ENCODE results near the gene ATP6V0D1. TPM values are rescaled to one million over a fixed set of nuclear protein-coding genes. Genes with fewer than 3 reads are reported as not detected.

ATP6V0D1 gene
- total and polyA plus RNA-seq, 11 donors = 18.6 to 141 (median 68.5) TPM

GRCh38 chr16:67468731-67469130, 12.2 kb downstream of the ATP6V0D1 start:
- Histone ChIP-seq H3K27me3 (no peaks in the 10 kb centered on the region), H3K4me1 (peaks cover 0 to 80% (median 47%) of the 10 kb centered on the region in 12 donors), H3K4me3 (no peak overlapping the region), H3K27ac (no peak overlapping the region), H3K36me3 (no peaks in the 10 kb centered on the region), H3K9me3 (no peaks in the 10 kb centered on the region)
- ATAC-seq = no peak
- no peak for DNase-seq
- WGBS, 4 donors = 68 to 77% (median 74%) methylated on average over 5 of the region's 5 CpGs
- TF ChIP-seq CTCF (IDR thresholded peaks at IDR 0.05) = no peak
- no peak for TF ChIP-seq POLR2A (IDR thresholded peaks at IDR 0.05)
- intact Hi-C loops (cut with DNase I) = loop anchor here in 7 of 10 donors (2.0 to 10.0 kb wide), 4 partner anchors 41 to 98 kb away; no protein-coding TSS in a partner anchor

- no peaks in the 10 kb centered on the region for H3K36me3 ChIP-seq
- H3K27ac ChIP-seq = no peak overlapping the region
- no peak overlapping the region for H3K4me3 ChIP-seq
- DNase-seq (no peak), ATAC-seq (no peak)
- no peaks in the 10 kb centered on the region for H3K9me3 ChIP-seq
- peaks cover 0 to 93% (median 66%) of the 10 kb centered on the region in 12 donors for H3K4me1 ChIP-seq
- 77 to 83% (median 82%) methylated on average over 6 of the region's 6 CpGs for WGBS, 4 donors
- H3K27me3 ChIP-seq = no peaks in the 10 kb centered on the region
- intact Hi-C loops (cut with DNase I) = loop anchor here in 7 of 10 donors (2.0 to 10.0 kb wide), 4 partner anchors 38 to 94 kb away; no protein-coding TSS in a partner anchor
- TF ChIP-seq CTCF (IDR thresholded peaks at IDR 0.05) (no peak), POLR2A (IDR thresholded peaks at IDR 0.05) (no peak)
Measured at GRCh38 chr16:67466581-67466980, 14.4 kb downstream of the ATP6V0D1 start.

GRCh38 chr16:67464565-67464964, 16.4 kb downstream of the ATP6V0D1 start:
- WGBS, 4 donors = 64 to 100% (median 96%) methylated on average over 1 to 2 of the region's 2 CpGs

DNA sequence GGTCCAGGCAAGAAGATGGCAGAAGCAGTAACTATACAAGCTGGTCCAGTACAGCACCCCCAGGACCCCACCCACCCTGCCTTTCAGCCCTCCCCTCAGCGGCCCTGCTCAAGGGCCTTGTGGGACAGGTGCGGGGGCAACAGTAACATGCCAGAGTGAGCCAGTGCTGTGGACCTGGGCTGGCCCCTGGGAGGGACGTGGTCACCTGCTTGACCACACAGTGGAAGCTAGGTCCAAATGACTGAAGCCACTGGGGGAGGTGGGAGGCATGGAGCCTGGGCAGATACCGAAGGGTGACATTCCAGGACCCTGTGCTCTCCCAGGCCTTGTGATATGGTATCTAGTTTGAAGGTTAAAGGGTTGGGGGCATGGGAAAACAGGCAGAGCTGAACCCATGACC, 17.3 kb downstream of the ATP6V0D1 start:
- H3K36me3 ChIP-seq = peaks cover 0 to 9% (median 0%) of the 10 kb centered on the region in 9 donors
- DNase-seq (no peak), ATAC-seq (no peak)
- peaks cover 13 to 94% (median 71%) of the 10 kb centered on the region in 12 donors for H3K4me1 ChIP-seq
- WGBS, 4 donors = 81 to 88% (median 86%) methylated on average over 4 of the region's 4 CpGs
- no peaks in the 10 kb centered on the region for H3K27me3 ChIP-seq
- intact Hi-C loops (cut with DNase I) = loop anchor here in 7 of 10 donors (2.0 to 10.0 kb wide), 3 partner anchors 35 to 91 kb away; no protein-coding TSS in a partner anchor
- H3K9me3 ChIP-seq = no peaks in the 10 kb centered on the region
- no peak overlapping the region for H3K4me3 ChIP-seq
- no peak overlapping the region for H3K27ac ChIP-seq
- TF ChIP-seq POLR2A (IDR thresholded peaks at IDR 0.05) = no peak
- no peak for TF ChIP-seq CTCF (IDR thresholded peaks at IDR 0.05)

More at GRCh38 chr16:67464565-67464964, 16.4 kb downstream of the ATP6V0D1 start:
- Histone ChIP-seq H3K27me3 (no peaks in the 10 kb centered on the region), H3K4me1 (peaks cover 6 to 94% (median 69%) of the 10 kb centered on the region in 12 donors), H3K9me3 (no peaks in the 10 kb centered on the region), H3K36me3 (peaks cover 0 to 9% (median 0%) of the 10 kb centered on the region in 9 donors), H3K27ac (no peak overlapping the region), H3K4me3 (no peak overlapping the region)
- ATAC-seq (no peak), DNase-seq (no peak)
- no peak for TF ChIP-seq CTCF (IDR thresholded peaks at IDR 0.05)
- no peak for TF ChIP-seq POLR2A (IDR thresholded peaks at IDR 0.05)
- intact Hi-C loops (cut with DNase I) = loop anchor here in 7 of 10 donors (2.0 to 10.0 kb wide), 3 partner anchors 36 to 92 kb away; no protein-coding TSS in a partner anchor
